NCI-H146 treated with DMSO at 0.1 percent for 48 hours (cell line): Measurements from ENCODE around the gene MED9.

Experiments used
- DNase-seq: peaks from one replicate; lab custom pipeline; 2025; ENCODE audit not compliant: unreplicated experiment; lab: John Stamatoyannopoulos, UW

MED9 gene

GRCh38 chr17:17533901-17534441 lies 57.2 kb downstream of the MED9 start:
- DNase-seq: no peak

DNA sequence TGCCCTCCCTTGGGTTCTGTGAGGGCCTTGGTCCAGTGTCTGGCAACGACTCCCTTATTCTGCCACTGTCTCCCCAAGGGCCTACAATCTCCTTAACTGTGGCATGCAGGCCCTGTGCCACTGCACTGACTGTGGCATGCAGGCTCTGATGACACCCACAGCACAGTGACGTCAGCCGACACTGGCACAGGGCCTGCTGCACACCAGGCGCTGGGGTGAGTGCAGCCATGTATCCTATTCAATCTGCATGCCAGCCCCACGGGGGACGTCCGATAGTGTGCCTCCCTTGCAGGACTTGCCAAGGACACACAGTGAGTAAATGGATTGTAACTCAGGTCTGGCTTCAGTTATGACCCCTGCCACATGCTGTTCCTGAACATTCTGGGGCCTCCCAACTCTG lies 59.2 kb downstream of the MED9 start:
- no peak for DNase-seq

DNA sequence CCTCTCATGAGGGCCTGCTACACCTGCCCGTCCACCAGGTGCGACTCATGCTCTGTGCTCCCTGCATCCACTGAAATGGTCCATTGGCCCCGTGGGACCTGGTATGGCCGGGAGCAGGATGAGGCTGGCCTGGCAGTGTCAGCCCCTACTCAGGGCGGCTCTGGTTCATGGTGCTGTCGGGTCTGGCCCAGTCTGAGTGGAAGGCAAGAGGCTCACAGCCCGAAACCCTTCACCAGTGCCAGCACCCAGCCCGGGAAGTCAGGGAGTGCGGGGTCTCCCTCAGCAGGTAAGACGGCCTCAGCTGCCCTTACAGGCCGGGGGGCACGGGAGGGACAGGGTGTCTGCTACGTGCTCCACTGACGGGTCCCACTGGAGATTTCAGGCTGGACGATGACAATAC lies 59.9 kb downstream of the MED9 start:
- no peak for DNase-seq

- peak; percentile 20 for DNase-seq
Observed at GRCh38 chr17:17537311-17538099, 60.7 kb downstream of the MED9 start.

DNA sequence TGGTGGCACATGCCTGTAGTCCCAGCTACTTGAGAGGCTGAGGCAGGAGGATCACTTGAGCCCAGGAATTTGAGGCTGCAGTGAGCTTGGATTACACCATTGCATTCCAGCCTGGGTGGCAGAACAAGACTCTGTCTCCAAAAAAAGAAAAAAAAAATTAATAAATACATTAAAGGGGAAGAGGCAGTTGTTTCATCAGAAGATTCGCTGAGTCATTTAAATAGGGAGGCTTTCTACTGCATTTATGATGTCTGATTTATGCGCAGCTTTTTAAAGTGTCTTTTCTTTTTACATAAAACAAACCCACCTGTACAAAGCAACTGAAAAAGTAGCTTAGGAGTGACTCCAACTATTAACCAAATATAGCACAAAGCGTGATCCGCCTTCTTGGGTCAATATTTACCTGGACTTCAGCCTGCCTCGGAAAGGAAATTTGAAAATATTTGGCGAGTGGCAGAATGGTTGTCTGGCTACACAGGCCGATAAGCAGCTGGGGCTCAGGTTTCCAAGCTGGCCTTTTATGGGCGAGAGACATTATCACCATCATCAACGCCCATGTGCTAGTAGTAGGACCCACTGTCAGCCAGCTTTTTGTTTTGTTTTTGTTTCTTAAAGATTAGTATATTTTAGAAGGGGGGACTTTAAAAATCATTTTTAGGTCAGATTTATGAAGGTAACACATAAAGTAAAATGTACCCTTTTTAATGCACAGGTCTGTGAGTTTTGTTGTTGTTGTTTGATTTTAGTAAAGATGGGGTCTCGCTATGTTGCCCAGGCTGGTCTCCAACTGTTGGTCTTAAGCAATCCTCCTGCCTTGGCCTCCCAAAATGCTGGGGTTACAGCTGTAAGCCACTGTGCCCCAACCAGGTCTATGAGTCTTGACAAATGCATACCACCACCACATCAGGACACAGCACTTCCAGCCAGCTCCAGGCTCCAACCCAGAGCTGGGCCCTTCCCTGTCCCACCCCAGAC lies 61.9 kb downstream of the MED9 start:
- peak; percentile 97 for DNase-seq

DNA sequence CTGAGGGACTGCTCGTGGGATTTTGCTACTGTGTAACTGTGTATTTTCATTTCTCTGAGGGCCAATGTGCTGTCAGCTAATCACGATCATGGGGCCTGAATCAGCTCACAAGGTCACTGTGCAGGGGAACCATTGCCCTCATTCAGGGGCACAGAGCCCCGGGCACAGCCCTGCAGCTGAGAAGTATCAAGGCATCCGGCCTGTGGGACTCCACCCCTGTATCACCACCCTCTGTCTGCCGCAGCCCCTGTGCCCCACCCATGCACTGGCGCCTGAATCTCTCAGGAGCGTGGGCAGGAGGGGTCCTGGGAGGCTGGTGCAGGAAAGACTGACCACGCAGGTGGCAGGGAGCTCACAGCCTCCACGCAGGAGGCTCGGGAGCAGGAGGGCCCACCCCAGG lies 62.8 kb downstream of the MED9 start:
- DNase-seq: no peak

DNA sequence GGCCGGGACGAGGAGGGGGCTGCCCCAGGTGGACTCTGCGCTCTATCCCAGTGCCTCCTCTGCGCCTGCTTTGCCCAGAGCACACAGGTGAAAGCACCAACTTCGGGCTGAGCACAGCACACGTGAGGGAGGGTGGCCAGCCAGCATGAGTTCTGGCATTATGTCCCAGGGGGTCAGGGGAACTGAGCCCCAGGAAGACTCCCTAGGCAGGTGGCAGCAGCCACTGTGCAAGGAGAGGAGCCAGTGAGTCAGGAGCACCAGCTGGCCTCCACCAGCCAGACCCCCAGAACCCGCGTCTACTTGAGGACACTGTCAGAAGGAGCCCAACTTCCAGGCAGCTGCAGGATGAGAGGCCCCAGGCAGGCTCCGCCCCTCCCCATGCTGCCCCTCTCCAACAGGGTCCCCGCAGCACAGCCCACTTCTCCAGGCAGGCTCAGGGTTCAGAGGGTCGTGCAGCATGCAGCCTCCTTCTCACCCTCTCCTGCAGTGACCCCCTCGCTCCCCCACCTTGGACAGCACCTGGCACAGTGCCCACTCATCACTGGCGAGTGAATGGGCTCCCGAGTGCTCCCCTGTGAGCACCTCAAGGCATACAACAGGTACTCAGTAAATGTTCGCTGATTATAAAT lies 63.6 kb downstream of the MED9 start:
- no peak for DNase-seq

- no peak for DNase-seq
Observed at GRCh38 chr17:17540935-17541639, 64.3 kb downstream of the MED9 start.

GRCh38 chr17:17541640-17542001 lies 64.8 kb downstream of the MED9 start:
- no peak for DNase-seq
